HEK293T (cell line): ENCODE results near the gene FHAD1.

Experiments used
- ARNT ChIP-seq: fragments of 450-650 bp; IDR thresholded peaks from 2 replicates; pipeline ENCODE4 v1.6.1; 2017; ENCODE audit warnings: mild to moderate bottlenecking
- BHLHE40 ChIP-seq: fragments of 450-650 bp; IDR thresholded peaks from 2 replicates; pipeline ENCODE4 v1.6.1; 2016; ENCODE audit warnings: mild to moderate bottlenecking, moderate library complexity, borderline replicate concordance
- CTBP1 ChIP-seq: fragments of 450-650 bp; IDR thresholded peaks from 2 replicates; pipeline ENCODE4 v1.6.1; 2016; ENCODE audit warnings: borderline replicate concordance
- FOXA1 ChIP-seq: fragments of 450-650 bp; IDR thresholded peaks from 2 replicates; pipeline ENCODE4 v1.6.1; 2016; ENCODE audit warnings: mild to moderate bottlenecking
- FOXK2 ChIP-seq: fragments of 450-650 bp; IDR thresholded peaks from 2 replicates; pipeline ENCODE4 v1.6.1; 2016; ENCODE audit warnings: mild to moderate bottlenecking
- FOXM1 ChIP-seq: fragments of 450-650 bp; IDR thresholded peaks from 2 replicates; pipeline ENCODE4 v1.6.1; 2017; ENCODE audit warnings: mild to moderate bottlenecking, borderline replicate concordance
- HDGF ChIP-seq: fragments of 450-650 bp; IDR thresholded peaks from 2 replicates; pipeline ENCODE4 v1.6.1; 2017; ENCODE audit warnings: antibody characterized with exemption, borderline replicate concordance
- L3MBTL2 ChIP-seq: fragments of 450-650 bp; conservative IDR thresholded peaks from 2 replicates; pipeline ENCODE4 v1.6.1; 2016; ENCODE audit warnings: mild to moderate bottlenecking
- LEF1 ChIP-seq: fragments of 450-650 bp; IDR thresholded peaks from 2 replicates; pipeline ENCODE4 v1.6.1; 2017; ENCODE audit warnings: mild to moderate bottlenecking, borderline replicate concordance
- NFRKB ChIP-seq: fragments of 450-650 bp; IDR thresholded peaks from 2 replicates; pipeline ENCODE4 v1.6.1; 2016; ENCODE audit warnings: mild to moderate bottlenecking, moderate library complexity
- PKNOX1 ChIP-seq: fragments of 450-650 bp; IDR thresholded peaks from 2 replicates; pipeline ENCODE4 v1.6.1; 2016
- SP1 ChIP-seq: fragments of 450-650 bp; IDR thresholded peaks from 2 replicates; pipeline ENCODE4 v1.6.1; 2017
- SUZ12 ChIP-seq: fragments of 450-650 bp; IDR thresholded peaks from 2 replicates; pipeline ENCODE4 v1.6.1; 2016; ENCODE audit warnings: mild to moderate bottlenecking
- TARDBP ChIP-seq: fragments of 450-650 bp; IDR thresholded peaks from 2 replicates; pipeline ENCODE4 v1.6.1; 2016

GRCh38 chr1:15422871-15423270 is 175.8 kb downstream of the FHAD1 start:
- TF ChIP-seq SUZ12: no peak
- TF ChIP-seq ARNT: no peak
- no peak for TF ChIP-seq FOXA1
- no peak for TF ChIP-seq TARDBP
- no peak for TF ChIP-seq L3MBTL2
- TF ChIP-seq FOXM1: no peak
- no peak for TF ChIP-seq SP1
- no peak for TF ChIP-seq BHLHE40
- no peak for TF ChIP-seq HDGF
- TF ChIP-seq LEF1: no peak
- TF ChIP-seq NFRKB: no peak
- TF ChIP-seq CTBP1: no peak
- no peak for TF ChIP-seq PKNOX1
- no peak for TF ChIP-seq FOXK2
